ENCODE measurements around the gene SLC7A6OS.

DNA sequence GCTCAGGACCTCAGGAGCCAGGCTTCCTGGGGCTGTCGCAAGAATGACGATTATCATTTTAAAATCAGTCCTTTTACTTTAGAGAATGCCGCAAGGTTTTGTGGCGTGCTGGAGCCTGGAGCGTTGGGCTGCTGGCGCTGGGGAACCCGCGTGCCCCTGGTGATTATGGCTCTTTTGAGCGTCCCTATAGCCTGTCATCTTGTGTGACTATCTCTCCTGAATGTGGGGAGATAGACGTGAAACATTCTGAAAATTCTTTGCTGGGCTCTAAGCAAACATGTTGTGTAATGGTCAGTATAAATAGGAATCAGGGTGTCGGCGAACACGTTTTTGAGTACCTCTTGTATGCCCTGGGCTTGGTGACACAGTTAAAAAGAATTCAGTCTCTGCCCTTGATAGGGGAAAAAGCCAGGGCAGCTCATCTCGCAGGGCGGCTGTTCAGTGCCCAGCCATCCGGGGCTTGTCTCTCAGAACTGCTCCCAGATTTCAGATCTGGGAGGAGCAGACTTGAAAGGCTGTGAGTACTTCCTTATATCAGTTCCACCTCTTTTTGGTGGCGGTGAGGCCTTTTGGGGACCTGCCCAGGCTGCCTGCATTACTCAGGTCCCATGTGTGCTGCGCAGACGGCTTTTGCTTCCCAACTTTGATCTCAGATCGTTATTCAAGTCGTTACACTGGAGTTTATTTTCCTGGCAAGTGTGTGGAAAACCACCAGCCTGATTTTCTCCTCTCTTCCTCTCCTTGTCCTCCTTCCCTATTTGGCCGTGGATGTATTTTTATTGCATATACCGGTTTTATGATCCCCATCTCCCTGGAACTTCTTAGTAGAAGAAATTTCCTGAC, 45.4 kb downstream of the SLC7A6OS start:
- TF ChIP-seq POLR2A (IDR thresholded peaks at IDR 0.05; ENCODE audit: low read depth, low read length) (no peak; the same call in 1 of the 2 replicates), TAF1 (IDR thresholded peaks at IDR 0.05; ENCODE audit: low read depth, low read length) (no peak), POLR2AphosphoS5 (IDR thresholded peaks at IDR 0.05; ENCODE audit: low read depth, low read length) (no peak)

Measured in GM12891 (cell line).